ENCODE results near the gene C3orf20.

- TF ChIP-seq YY1 (IDR thresholded peaks at IDR 0.05; ENCODE audit: insufficient read depth, insufficient read length) (no peak), ZNF274 (IDR thresholded peaks at IDR 0.05; ENCODE audit: low read depth, low read length) (no peak)
Measured at GRCh38 chr3:14775563-14775962, 100.6 kb downstream of the C3orf20 start.
